H9 (cell line): ENCODE results near the gene COPRS. TPM values are rescaled to one million over a fixed set of nuclear protein-coding genes. Genes with fewer than 3 reads are reported as not detected.
"Not testable (repeated sequence)": the region's sequence is repeated elsewhere in the genome, so short reads cannot be mapped to it uniquely, and the experiment has no call there.

ENCODE experiments used
- DNase-seq: peaks from one replicate; pipeline ENCODE4 v3.0.0-alpha.2; 2017
- H2AFZ ChIP-seq: one replicate; pipeline ENCODE4 v1.6.1; 2013; ENCODE audit warnings: mild to moderate bottlenecking, low read length, control low read depth, moderate library complexity
- H2AK5ac ChIP-seq: 2 replicates; pipeline ENCODE4 v1.6.1; 2013; ENCODE audit warnings: low read length, control low read depth, mixed read lengths; ENCODE audit not compliant: insufficient read length
- H2BK120ac ChIP-seq: one replicate; pipeline ENCODE4 v1.6.1; 2013; ENCODE audit warnings: low read depth, mild to moderate bottlenecking, low read length, control low read depth, inconsistent platforms; ENCODE audit not compliant: poor library complexity, severe bottlenecking
- H2BK12ac ChIP-seq: 2 replicates; pipeline ENCODE4 v1.6.1; 2013; ENCODE audit warnings: low read length, control low read depth, mixed read lengths, low read depth; ENCODE audit not compliant: insufficient read length
- H2BK15ac ChIP-seq: 2 replicates; pipeline ENCODE4 v1.6.1; 2013; ENCODE audit warnings: low read depth, low read length, control low read depth
- H2BK20ac ChIP-seq: one replicate; pipeline ENCODE4 v1.6.1; 2013; ENCODE audit warnings: low read depth, mild to moderate bottlenecking, low read length, control low read depth, inconsistent platforms; ENCODE audit not compliant: poor library complexity, severe bottlenecking
- H2BK5ac ChIP-seq: 2 replicates; pipeline ENCODE4 v1.6.1; 2013; ENCODE audit warnings: low read length, control low read depth, mixed read lengths; ENCODE audit not compliant: insufficient read length
- H3K14ac ChIP-seq: 2 replicates; pipeline ENCODE4 v1.6.1; 2013; ENCODE audit warnings: low read length, control low read depth; ENCODE audit not compliant: insufficient read depth
- H3K18ac ChIP-seq: 2 replicates; pipeline ENCODE4 v1.6.1; 2013; ENCODE audit warnings: low read depth, mild to moderate bottlenecking, mixed read lengths, low read length, control low read depth; ENCODE audit not compliant: insufficient read length
- H3K23ac ChIP-seq: 2 replicates; pipeline ENCODE4 v1.6.1; 2013; ENCODE audit warnings: low read length, control low read depth, mixed read lengths, low read depth; ENCODE audit not compliant: insufficient read length
- H3K23me2 ChIP-seq: 2 replicates; pipeline ENCODE4 v1.6.1; 2013; ENCODE audit warnings: low read depth, mild to moderate bottlenecking, mixed read lengths, low read length, control low read depth; ENCODE audit not compliant: insufficient read length, poor library complexity, severe bottlenecking
- H3K27ac ChIP-seq: 2 replicates; pipeline ENCODE4 v1.5.1; 2013; ENCODE audit warnings: low read length, control low read depth, mixed read lengths, low read depth; ENCODE audit not compliant: insufficient read length
- H3K27me3 ChIP-seq: 2 replicates; pipeline ENCODE4 v1.6.1; 2013; ENCODE audit warnings: low read length, control low read depth, inconsistent platforms; ENCODE audit not compliant: insufficient read depth
- H3K4ac ChIP-seq: 2 replicates; pipeline ENCODE4 v1.6.1; 2013; ENCODE audit warnings: low read depth, mild to moderate bottlenecking, control low read depth, inconsistent platforms, low read length, moderate library complexity
- H3K4me1 ChIP-seq: 2 replicates; pipeline ENCODE4 v1.6.1; 2013; ENCODE audit warnings: low read length, control low read depth, inconsistent platforms; ENCODE audit not compliant: insufficient read depth
- H3K4me2 ChIP-seq: 2 replicates; pipeline ENCODE4 v1.6.1; 2013; ENCODE audit warnings: low read length, control low read depth, mixed read lengths; ENCODE audit not compliant: insufficient read length, insufficient read depth
- H3K56ac ChIP-seq: 2 replicates; pipeline ENCODE4 v1.6.1; 2013; ENCODE audit warnings: low read depth, mild to moderate bottlenecking, mixed read lengths, low read length, control low read depth; ENCODE audit not compliant: insufficient read length
- H3K79me1 ChIP-seq: 2 replicates; pipeline ENCODE4 v1.6.1; 2013; ENCODE audit warnings: low read depth, mild to moderate bottlenecking, moderate library complexity, low read length, control low read depth, inconsistent platforms; ENCODE audit not compliant: insufficient read depth, poor library complexity, severe bottlenecking
- H3K79me2 ChIP-seq: 2 replicates; pipeline ENCODE4 v1.6.1; 2013; ENCODE audit warnings: low read length, control low read depth, inconsistent platforms; ENCODE audit not compliant: insufficient read depth
- H3K9ac ChIP-seq: 2 replicates; pipeline ENCODE4 v1.6.1; 2013; ENCODE audit warnings: low read length, control low read depth, mixed read lengths; ENCODE audit not compliant: insufficient read length; ENCODE audit errors: extremely low read depth
- H3K9me3 ChIP-seq: one replicate; pipeline ENCODE4 v1.6.1; 2013; ENCODE audit warnings: low read depth, low read length, inconsistent platforms; ENCODE audit not compliant: control insufficient read depth
- H3T11ph ChIP-seq: one replicate; pipeline ENCODE4 v1.6.1; 2013; ENCODE audit warnings: mild to moderate bottlenecking, low read length, control low read depth, inconsistent platforms
- H4K20me1 ChIP-seq: one replicate; pipeline ENCODE4 v1.6.1; 2013; ENCODE audit not compliant: control insufficient read depth, insufficient read length, insufficient read depth
- H4K5ac ChIP-seq: 2 replicates; pipeline ENCODE4 v1.6.1; 2013; ENCODE audit warnings: low read depth, mild to moderate bottlenecking, mixed read lengths, low read length, control low read depth; ENCODE audit not compliant: insufficient read length
- H4K8ac ChIP-seq: replicated peaks from 2 replicates; pipeline ENCODE4 v1.6.1; 2013; ENCODE audit warnings: low read length, control low read depth, mixed read lengths, low read depth; ENCODE audit not compliant: insufficient read length
- H4K91ac ChIP-seq: 2 replicates; pipeline ENCODE4 v1.6.1; 2013; ENCODE audit warnings: low read depth, mild to moderate bottlenecking, moderate library complexity, mixed read lengths, low read length, control low read depth; ENCODE audit not compliant: insufficient read length
- H3K27ac Mint-ChIP-seq, 3 experiments: 2 replicates in 2 of 3; 3 replicates in 1 of 3; pipeline ENCODE4 v1.8.0; 2020 to 2021; ENCODE audit warnings: mixed read lengths in 3 of 3, mild to moderate bottlenecking in 1 of 3, moderate library complexity in 1 of 3
- H3K27me3 Mint-ChIP-seq: 2 replicates; pipeline ENCODE4 v1.8.0; 2021; ENCODE audit warnings: low read depth, mild to moderate bottlenecking, moderate library complexity, mixed read lengths
- H3K36me3 Mint-ChIP-seq, 3 experiments: 2 replicates in 2 of 3; 3 replicates in 1 of 3; pipeline ENCODE4 v1.8.0; 2020 to 2021; ENCODE audit warnings: low read depth in 3 of 3, mixed read lengths in 3 of 3; ENCODE audit not compliant: insufficient read depth in 1 of 3
- H3K4me1 Mint-ChIP-seq, 2 experiments: 2 replicates each; pipeline ENCODE4 v1.8.0; 2020; ENCODE audit warnings: mixed read lengths in 2 of 2
- H3K4me3 Mint-ChIP-seq, 2 experiments: 2 replicates in 1 of 2; 3 replicates in 1 of 2; pipeline ENCODE4 v1.8.0; 2020 to 2021; ENCODE audit warnings: mild to moderate bottlenecking in 2 of 2, mixed read lengths in 2 of 2, moderate library complexity in 1 of 2
- H3K9me3 Mint-ChIP-seq, 2 experiments: 2 replicates in 1 of 2; 3 replicates in 1 of 2; pipeline ENCODE4 v1.8.0; 2020; ENCODE audit warnings: mild to moderate bottlenecking in 2 of 2, mixed read lengths in 2 of 2, moderate library complexity in 1 of 2
- CTCF ChIP-seq: fragments of 200-600 bp; sonication (generic); conservative IDR thresholded peaks from 3 replicates; pipeline ENCODE4 v1.8.0; 2021; ENCODE audit warnings: antibody characterized with exemption, mild to moderate bottlenecking
- WGBS: extraction: QIAGEN DNeasy Blood & Tissue Kit; methylation state at CpG from one replicate; pipeline ENCODE4 v1.1.7; 2013; ENCODE audit warnings: missing lambda C conversion rate, low lambda C conversion rate, mixed read lengths; ENCODE audit not compliant: insufficient read length; ENCODE audit errors: extremely low coverage; 5-methylcytosine and 5-hydroxymethylcytosine counted together
- total RNA-seq: library from RNA; stranded (reverse); gene quantifications from 2 replicates; pipeline ENCODE4 v1.2.1, GENCODE V29; 2021

Gene COPRS
- total RNA-seq, 1 experiment from 2014 or later, result 43.8 TPM

GRCh38 chr17:31819578-31819977 lies 39.5 kb downstream of the COPRS start:
- no peak overlapping the region for H3K4ac ChIP-seq
- Mint-ChIP-seq H3K27me3 (no peaks in the 10 kb centered on the region), H3K27ac (no peak overlapping the region), H3K4me1 (no peaks in the 10 kb centered on the region), H3K4me3 (no peak overlapping the region), H3K36me3 (no peaks in the 10 kb centered on the region), H3K9me3 (no peaks in the 10 kb centered on the region)
- no peaks in the 10 kb centered on the region for H3K9me3 ChIP-seq
- H4K20me1 ChIP-seq, result no peaks in the 10 kb centered on the region
- H3K4me1 ChIP-seq, result no peaks in the 10 kb centered on the region
- H2BK5ac ChIP-seq, result no peak overlapping the region
- no peaks in the 10 kb centered on the region for H3K79me1 ChIP-seq
- H2BK20ac ChIP-seq, result no peak overlapping the region
- H3K23ac ChIP-seq, result no peak overlapping the region
- no peaks in the 10 kb centered on the region for H3K79me2 ChIP-seq
- H3K27me3 ChIP-seq, result no peaks in the 10 kb centered on the region
- no peak overlapping the region for H3K56ac ChIP-seq
- no peak overlapping the region for H2BK120ac ChIP-seq
- no peak for DNase-seq
- no peak overlapping the region for H3K4me2 ChIP-seq
- no peak overlapping the region for H4K5ac ChIP-seq
- no peak overlapping the region for H4K8ac ChIP-seq
- no peak overlapping the region for H2AK5ac ChIP-seq
- no peak overlapping the region for H3T11ph ChIP-seq
- H3K23me2 ChIP-seq, result no peaks in the 10 kb centered on the region
- no peak overlapping the region for H3K9ac ChIP-seq
- WGBS, result no CpG with 5 or more reads among the region's 5 CpGs
- no peak overlapping the region for H2BK15ac ChIP-seq
- H3K14ac ChIP-seq, result no peak overlapping the region
- no peak overlapping the region for H4K91ac ChIP-seq
- no peak for TF ChIP-seq CTCF
- no peak overlapping the region for H2BK12ac ChIP-seq
- H3K27ac ChIP-seq, result no peak overlapping the region
- no peak overlapping the region for H3K18ac ChIP-seq
- H2AFZ ChIP-seq, result no peak overlapping the region

- not testable (repeated sequence) for H3K9me3 Mint-ChIP-seq, H3K23ac ChIP-seq, H4K8ac ChIP-seq, H4K91ac ChIP-seq, H2BK15ac ChIP-seq, H2BK20ac ChIP-seq, H3K36me3 Mint-ChIP-seq, H3K4me1 ChIP-seq, H4K5ac ChIP-seq, H3K23me2 ChIP-seq, H3K79me1 ChIP-seq, H3K27ac Mint-ChIP-seq, H3K4me2 ChIP-seq, H3T11ph ChIP-seq, H3K4me1 Mint-ChIP-seq, H2AFZ ChIP-seq, H2AK5ac ChIP-seq, H3K9ac ChIP-seq, H3K27me3 ChIP-seq, H3K27me3 Mint-ChIP-seq, DNase-seq, H3K18ac ChIP-seq, H3K27ac ChIP-seq, H3K56ac ChIP-seq, H3K14ac ChIP-seq, H2BK120ac ChIP-seq, H3K79me2 ChIP-seq, H2BK12ac ChIP-seq, H2BK5ac ChIP-seq, H3K4me3 Mint-ChIP-seq, H3K4ac ChIP-seq, H4K20me1 ChIP-seq, H3K9me3 ChIP-seq
- WGBS, result no CpG with 5 or more reads among the region's 7 CpGs
Observed at GRCh38 chr17:31818863-31819262, 40.2 kb downstream of the COPRS start.
